Colonic mucosa (tissue), 4 donors: Measurements from ENCODE around the gene ASCL5. TPM values are rescaled to one million over a fixed set of nuclear protein-coding genes. Genes with fewer than 3 reads are reported as not detected.
A peak's percentile ranks its signal among the peaks of the same experiment; 100 is the strongest.

Experiments used
- DNase-seq: peaks from one replicate; pipeline ENCODE4 v3.0.0-alpha.2; 2020
- H3K27ac ChIP-seq: fragments of 200-600 bp; one replicate; pipeline ENCODE4 v1.8.0; 2021
- H3K27me3 ChIP-seq: fragments of 200-600 bp; one replicate; pipeline ENCODE4 v1.8.0; 2021
- H3K36me3 ChIP-seq: fragments of 200-600 bp; one replicate; pipeline ENCODE4 v1.8.0; 2021
- H3K4me1 ChIP-seq: fragments of 200-600 bp; one replicate; pipeline ENCODE4 v1.8.0; 2021; ENCODE audit warnings: mild to moderate bottlenecking
- H3K4me3 ChIP-seq: fragments of 200-600 bp; one replicate; pipeline ENCODE4 v1.8.0; 2021
- H3K9ac ChIP-seq, 2 donors: one replicate each; pipeline ENCODE4 v1.7.0; 2013; ENCODE audit warnings: control low read depth in 2 of 2, low read depth in 2 of 2, low read length in 2 of 2
- H3K9me3 ChIP-seq: fragments of 200-600 bp; one replicate; pipeline ENCODE4 v1.8.0; 2021
- CTCF ChIP-seq: fragments of 200-600 bp; IDR thresholded peaks from one replicate; pipeline ENCODE4 v1.8.0; 2022; ENCODE audit warnings: antibody characterized with exemption, mild to moderate bottlenecking
- intact Hi-C: fragments of 100-400 bp; cut with DNase I; formaldehyde crosslinking; loops from one replicate; pipeline ENCODE4 v1.14.1; 2022
- total RNA-seq, 2 donors: library from RNA; stranded (reverse); fragmentation: NEBNext Ultra II Directional in 1 of 2; extraction: Animal tissue kit (Norgen Biotek cat#: 25700) in 1 of 2; gene quantifications; one replicate each; pipeline ENCODE4 v1.2.1, GENCODE V29; 2021
- donor health status: healthy.
- donor health status: DM: no; HTN: no; CAD: no.
- donor health status: DM: no; HTN: no; CAD: no.

Gene ASCL5
- total RNA-seq, 2 donors from 2014 or later, result not detected

GRCh38 chr1:201123866-201124265 lies 3.1 kb downstream of the ASCL5 start:
- no peak for TF ChIP-seq CTCF
- H3K9ac ChIP-seq, result no peak overlapping the region
- H3K9me3 ChIP-seq, result no peaks in the 10 kb centered on the region
- no peak for DNase-seq
- no peak overlapping the region for H3K27ac ChIP-seq
- H3K4me1 ChIP-seq, result no peaks in the 10 kb centered on the region
- no peaks in the 10 kb centered on the region for H3K36me3 ChIP-seq
- H3K4me3 ChIP-seq, result no peak overlapping the region
- H3K27me3 ChIP-seq, result no peaks in the 10 kb centered on the region
- intact Hi-C loops, result no loop called here

GRCh38 chr1:201122321-201122957 lies 4.5 kb downstream of the ASCL5 start:
- no peak overlapping the region for H3K27ac ChIP-seq
- no peak overlapping the region for H3K9ac ChIP-seq
- intact Hi-C loops, result no loop called here
- no peak overlapping the region for H3K4me3 ChIP-seq
- H3K36me3 ChIP-seq, result no peaks in the 10 kb centered on the region
- no peaks in the 10 kb centered on the region for H3K4me1 ChIP-seq
- no peaks in the 10 kb centered on the region for H3K27me3 ChIP-seq
- TF ChIP-seq CTCF, result no peak
- DNase-seq, result no peak
- no peaks in the 10 kb centered on the region for H3K9me3 ChIP-seq

- H3K9ac ChIP-seq, result no peak overlapping the region
- no peaks in the 10 kb centered on the region for H3K9me3 ChIP-seq
- no peak overlapping the region for H3K27ac ChIP-seq
- TF ChIP-seq CTCF, result peak; percentile 61
- peaks cover 5% of the 10 kb centered on the region for H3K27me3 ChIP-seq
- intact Hi-C loops, result no loop called here
- no peak overlapping the region for H3K4me3 ChIP-seq
- no peaks in the 10 kb centered on the region for H3K36me3 ChIP-seq
- peak; percentile 37 for DNase-seq
- H3K4me1 ChIP-seq, result no peaks in the 10 kb centered on the region
Observed at GRCh38 chr1:201119206-201120197, 7.5 kb downstream of the ASCL5 start.

GRCh38 chr1:201116091-201116490 lies 10.9 kb downstream of the ASCL5 start:
- peaks cover 5% of the 10 kb centered on the region for H3K27me3 ChIP-seq
- no peaks in the 10 kb centered on the region for H3K36me3 ChIP-seq
- H3K27ac ChIP-seq, result no peak overlapping the region
- H3K9me3 ChIP-seq, result no peaks in the 10 kb centered on the region
- no peaks in the 10 kb centered on the region for H3K4me1 ChIP-seq
- no peak for TF ChIP-seq CTCF
- no peak overlapping the region for H3K4me3 ChIP-seq
- H3K9ac ChIP-seq, result no peak overlapping the region
- no peak for DNase-seq
- intact Hi-C loops, result no loop called here

GRCh38 chr1:201115390-201115937 lies 11.5 kb downstream of the ASCL5 start:
- intact Hi-C loops, result no loop called here
- H3K27ac ChIP-seq, result no peak overlapping the region
- no peaks in the 10 kb centered on the region for H3K9me3 ChIP-seq
- no peaks in the 10 kb centered on the region for H3K4me1 ChIP-seq
- H3K4me3 ChIP-seq, result no peak overlapping the region
- H3K27me3 ChIP-seq, result peaks cover 5% of the 10 kb centered on the region
- no peak for TF ChIP-seq CTCF
- no peak for DNase-seq
- H3K9ac ChIP-seq, result no peak overlapping the region
- no peaks in the 10 kb centered on the region for H3K36me3 ChIP-seq
